TTC549 (cell line): Measurements from ENCODE around the gene CNNM1.

Source experiments
- FAIRE-seq: peaks from 2 replicates; lab custom pipeline; 2012; peaks lifted over from hg19 to GRCh38; lab: Jason Lieb, UNC

CNNM1 gene

GRCh38 chr10:99337901-99338300, 8.7 kb downstream of the CNNM1 start:
- FAIRE-seq, result no peak

- no peak for FAIRE-seq
These were observed 9.9 kb downstream of the CNNM1 start for GRCh38 chr10:99339077-99339476.

GRCh38 chr10:99339563-99340047, 10.4 kb downstream of the CNNM1 start:
- FAIRE-seq, result no peak

- no peak for FAIRE-seq
These were observed 11.5 kb downstream of the CNNM1 start for GRCh38 chr10:99340650-99341049.

- FAIRE-seq, result no peak
These were observed 12.1 kb downstream of the CNNM1 start for GRCh38 chr10:99341248-99341647.

GRCh38 chr10:99341860-99342490, 12.8 kb downstream of the CNNM1 start:
- no peak for FAIRE-seq

GRCh38 chr10:99343262-99343661, 14.1 kb downstream of the CNNM1 start:
- no peak for FAIRE-seq

- no peak for FAIRE-seq
These were observed 15.6 kb downstream of the CNNM1 start for GRCh38 chr10:99344715-99345114.

GRCh38 chr10:99345350-99345749, 16.2 kb downstream of the CNNM1 start:
- FAIRE-seq, result no peak

- no peak for FAIRE-seq
These were observed 17.1 kb downstream of the CNNM1 start for GRCh38 chr10:99346247-99346646.

GRCh38 chr10:99347672-99348071, 18.5 kb downstream of the CNNM1 start:
- FAIRE-seq, result no peak

GRCh38 chr10:99353182-99353581, 24.0 kb downstream of the CNNM1 start:
- no peak for FAIRE-seq

GRCh38 chr10:99357691-99358090, 28.5 kb downstream of the CNNM1 start:
- FAIRE-seq, result no peak

GRCh38 chr10:99358101-99358500, 28.9 kb downstream of the CNNM1 start:
- no peak for FAIRE-seq

GRCh38 chr10:99360934-99361333, 31.8 kb downstream of the CNNM1 start:
- no peak for FAIRE-seq

GRCh38 chr10:99364125-99364524, 35.0 kb downstream of the CNNM1 start:
- no peak for FAIRE-seq

GRCh38 chr10:99365311-99365710, 36.2 kb downstream of the CNNM1 start:
- no peak for FAIRE-seq

GRCh38 chr10:99365736-99366135, 36.6 kb downstream of the CNNM1 start:
- FAIRE-seq, result no peak

- no peak for FAIRE-seq
These were observed 37.5 kb downstream of the CNNM1 start for GRCh38 chr10:99366666-99367065.

GRCh38 chr10:99368646-99369045, 39.5 kb downstream of the CNNM1 start:
- no peak for FAIRE-seq

GRCh38 chr10:99369126-99369525, 40.0 kb downstream of the CNNM1 start:
- no peak for FAIRE-seq

GRCh38 chr10:99369551-99369950, 40.4 kb downstream of the CNNM1 start:
- no peak for FAIRE-seq

- no peak for FAIRE-seq
These were observed 41.8 kb downstream of the CNNM1 start for GRCh38 chr10:99370993-99371392.

- FAIRE-seq, result no peak
These were observed 43.6 kb downstream of the CNNM1 start for GRCh38 chr10:99372546-99373271.
